22Rv1 (cell line): ENCODE data around the gene PRKD1.
A peak's percentile ranks its signal among the peaks of the same experiment; 100 is the strongest.

Experiments used
- H3K27ac ChIP-seq: fragments of 450-650 bp; 2 replicates; pipeline ENCODE4 v1.5.1; 2017
- ZFX ChIP-seq: fragments of 450-650 bp; IDR thresholded peaks from 2 replicates; pipeline ENCODE4 v1.6.1; 2017; ENCODE audit warnings: antibody characterized with exemption, borderline replicate concordance
- TF ChIP-seq, protein P1 (sequence below): fragments of 450-650 bp; IDR thresholded peaks from 2 replicates; pipeline ENCODE4 v1.5.1; 2017; ENCODE audit warnings: mild to moderate bottlenecking

The PRKD1 gene

DNA sequence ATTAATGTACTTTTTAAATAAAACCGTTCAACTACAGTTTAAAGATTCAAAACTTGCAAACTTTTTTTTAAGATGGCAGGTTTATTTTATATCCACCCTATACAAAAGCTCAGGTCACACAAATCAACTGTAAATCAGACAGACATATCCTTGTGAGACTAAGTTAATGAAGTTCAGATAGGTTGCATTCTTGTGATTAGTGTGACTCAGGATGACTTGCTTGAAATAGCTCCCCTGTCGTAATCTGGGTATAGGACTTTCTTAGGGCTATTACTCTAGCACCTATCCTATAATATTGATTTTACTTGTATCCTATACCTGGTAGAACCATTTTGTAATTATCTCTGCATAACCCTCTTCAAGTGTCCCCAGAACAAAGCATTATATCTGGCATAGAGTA lies 9.5 kb upstream of the PRKD1 start:
- no peak overlapping the region for H3K27ac ChIP-seq
- TF ChIP-seq, protein P1, sequence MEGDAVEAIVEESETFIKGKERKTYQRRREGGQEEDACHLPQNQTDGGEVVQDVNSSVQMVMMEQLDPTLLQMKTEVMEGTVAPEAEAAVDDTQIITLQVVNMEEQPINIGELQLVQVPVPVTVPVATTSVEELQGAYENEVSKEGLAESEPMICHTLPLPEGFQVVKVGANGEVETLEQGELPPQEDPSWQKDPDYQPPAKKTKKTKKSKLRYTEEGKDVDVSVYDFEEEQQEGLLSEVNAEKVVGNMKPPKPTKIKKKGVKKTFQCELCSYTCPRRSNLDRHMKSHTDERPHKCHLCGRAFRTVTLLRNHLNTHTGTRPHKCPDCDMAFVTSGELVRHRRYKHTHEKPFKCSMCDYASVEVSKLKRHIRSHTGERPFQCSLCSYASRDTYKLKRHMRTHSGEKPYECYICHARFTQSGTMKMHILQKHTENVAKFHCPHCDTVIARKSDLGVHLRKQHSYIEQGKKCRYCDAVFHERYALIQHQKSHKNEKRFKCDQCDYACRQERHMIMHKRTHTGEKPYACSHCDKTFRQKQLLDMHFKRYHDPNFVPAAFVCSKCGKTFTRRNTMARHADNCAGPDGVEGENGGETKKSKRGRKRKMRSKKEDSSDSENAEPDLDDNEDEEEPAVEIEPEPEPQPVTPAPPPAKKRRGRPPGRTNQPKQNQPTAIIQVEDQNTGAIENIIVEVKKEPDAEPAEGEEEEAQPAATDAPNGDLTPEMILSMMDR = no peak
- TF ChIP-seq ZFX = no peak

DNA sequence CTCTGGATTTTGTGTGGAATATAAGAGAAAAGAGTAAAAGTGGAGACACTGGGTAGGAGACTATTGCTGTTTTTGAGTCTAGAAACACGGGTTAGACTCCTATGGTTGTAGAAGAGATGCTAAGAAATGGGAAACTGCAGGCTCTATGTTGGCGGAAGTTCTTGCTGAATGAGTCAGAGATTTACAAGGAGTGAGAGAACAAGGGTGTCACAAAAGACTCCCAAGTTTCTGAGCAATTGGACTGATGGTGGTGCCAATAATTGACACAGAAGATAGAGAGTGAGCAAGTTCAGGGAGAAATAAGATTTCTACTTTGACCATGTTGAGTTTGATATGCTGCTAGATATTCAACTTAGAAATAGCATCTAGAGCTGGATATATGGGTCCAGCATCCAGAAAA lies 2.6 kb upstream of the PRKD1 start:
- TF ChIP-seq ZFX = no peak
- TF ChIP-seq, protein P1 = no peak
- no peak overlapping the region for H3K27ac ChIP-seq

DNA sequence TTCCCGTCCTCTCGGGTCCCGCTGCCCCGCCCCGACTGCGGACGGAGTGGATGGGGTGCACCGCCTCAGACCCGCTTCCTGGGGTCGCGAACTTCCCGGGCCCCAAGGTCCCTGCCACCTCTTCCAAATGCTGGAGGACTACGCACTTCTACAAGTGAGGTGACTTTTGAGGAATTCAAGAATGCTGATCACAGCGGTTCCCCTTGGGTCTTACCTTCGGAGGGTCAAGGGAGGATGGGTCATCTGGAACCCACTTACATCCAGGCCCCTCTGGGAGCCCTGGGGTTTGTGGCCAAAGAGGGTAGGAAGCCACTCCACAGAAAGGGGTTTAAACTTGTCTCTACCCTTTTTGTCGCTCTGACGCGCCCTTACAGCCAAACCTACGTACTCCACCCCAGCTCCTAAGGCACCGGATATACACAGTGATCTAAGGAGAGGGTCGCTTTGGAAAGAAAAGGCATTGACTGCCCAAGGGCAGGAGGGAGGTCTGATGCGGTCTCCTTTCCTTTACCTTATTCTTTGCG lies 532 bp upstream of the PRKD1 start:
- TF ChIP-seq ZFX = no peak
- TF ChIP-seq, protein P1 = no peak
- H3K27ac ChIP-seq = no peak overlapping the region

DNA sequence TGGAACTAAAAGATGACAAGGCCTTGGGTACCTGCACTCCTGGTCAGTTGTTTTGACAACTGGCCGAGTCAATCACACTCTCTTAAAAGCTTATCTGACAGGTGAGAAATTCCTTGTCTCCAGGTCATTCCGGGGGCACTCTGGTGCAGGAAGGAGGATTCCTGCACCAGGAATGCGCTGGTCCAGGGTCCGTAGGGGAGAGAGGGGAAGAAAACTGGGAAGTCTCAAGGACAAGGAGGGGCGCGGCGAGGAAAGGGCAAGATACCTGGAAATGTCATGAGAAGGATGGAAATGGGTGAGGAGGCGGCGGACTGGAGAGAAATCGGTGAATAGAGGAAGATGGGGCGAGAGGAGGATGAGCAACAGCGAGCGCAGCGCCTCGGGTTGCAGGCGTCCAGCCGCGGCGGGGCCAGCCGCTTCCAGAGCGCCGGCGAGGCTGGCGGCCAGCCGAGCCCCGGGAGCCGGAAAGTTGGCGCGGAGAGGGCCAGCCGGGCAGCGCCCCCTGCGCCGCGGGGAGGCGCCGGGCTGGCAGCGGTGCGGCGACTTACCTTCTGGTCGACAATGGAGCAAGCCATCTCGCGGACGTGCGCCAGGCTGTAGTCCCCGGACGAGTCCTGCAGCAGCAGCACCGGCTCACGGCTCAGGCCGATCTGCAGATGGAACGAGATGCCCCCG lies 809 bp downstream of the PRKD1 start:
- H3K27ac ChIP-seq = peak overlapping the region; percentile 52
- no peak for TF ChIP-seq ZFX
- TF ChIP-seq, protein P1 = peak; percentile 59

DNA sequence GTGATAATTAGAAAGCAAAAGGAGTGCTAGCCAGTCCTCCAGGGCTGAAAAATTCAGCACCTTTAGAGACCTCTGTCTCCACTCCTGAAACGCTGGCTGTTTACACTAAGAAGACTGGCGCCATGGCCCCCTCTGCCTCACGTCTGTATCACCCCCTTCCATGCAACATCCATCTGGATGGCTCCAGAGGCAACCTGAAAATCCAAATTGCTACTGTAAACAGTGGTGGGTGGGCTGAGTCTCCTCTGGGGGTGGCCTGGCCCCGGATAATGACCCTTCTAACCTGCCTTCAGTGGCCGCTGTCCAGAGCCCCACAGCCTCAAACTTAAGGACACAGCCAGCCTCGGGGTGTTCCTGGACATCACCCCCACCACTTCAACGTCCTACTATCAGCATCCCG lies 1.4 kb downstream of the PRKD1 start:
- no peak for TF ChIP-seq ZFX
- TF ChIP-seq, protein P1 = no peak
- no peak overlapping the region for H3K27ac ChIP-seq

DNA sequence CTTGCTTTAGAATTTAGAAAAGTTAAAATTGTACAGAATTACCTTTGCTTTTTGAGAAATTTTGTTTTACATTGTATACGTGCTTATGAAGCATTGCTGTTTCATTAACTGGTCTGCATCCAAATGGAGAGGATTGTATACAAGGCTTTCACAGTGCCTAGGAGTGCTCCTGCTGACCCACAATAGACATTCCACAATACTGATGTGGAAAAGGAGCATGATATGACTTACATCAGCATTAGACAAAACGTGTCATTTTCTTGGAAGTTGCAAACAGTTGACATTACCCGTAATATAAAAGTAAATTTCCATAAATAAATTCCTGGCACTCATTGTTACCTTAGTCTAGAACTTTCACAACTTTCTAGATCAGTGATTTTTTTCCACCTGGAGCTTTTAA lies 1.9 kb downstream of the PRKD1 start:
- no peak overlapping the region for H3K27ac ChIP-seq
- TF ChIP-seq ZFX = no peak
- TF ChIP-seq, protein P1 = no peak

DNA sequence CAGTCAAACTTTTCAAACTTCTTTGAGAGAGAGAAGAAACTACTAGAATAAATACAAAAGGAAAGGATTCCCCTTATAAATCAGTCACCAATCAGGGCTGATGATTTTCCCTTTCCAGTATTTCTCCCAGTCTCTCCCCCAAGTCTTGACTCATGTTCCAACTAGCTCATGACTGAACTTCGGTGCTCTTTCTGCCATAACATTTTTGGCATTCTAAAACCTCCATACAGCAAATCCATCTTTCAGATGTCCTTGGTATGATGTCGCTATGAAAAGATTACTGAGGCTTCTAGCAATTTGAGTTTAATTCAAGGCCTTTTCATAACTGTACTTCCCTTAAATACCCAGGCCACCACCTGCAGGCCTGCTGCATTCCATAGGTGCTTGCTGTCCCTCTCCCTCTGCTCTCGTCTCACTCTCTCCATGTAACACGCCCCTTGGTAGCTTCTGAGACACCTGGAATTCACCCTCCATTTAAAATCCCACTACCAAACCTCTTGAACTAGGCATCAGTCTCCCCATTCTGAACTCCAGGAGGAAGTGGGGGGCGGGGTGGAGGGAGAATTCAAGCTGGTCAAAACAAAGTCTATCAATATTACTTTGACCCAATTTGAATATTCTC lies 2.4 kb downstream of the PRKD1 start:
- H3K27ac ChIP-seq = no peak overlapping the region
- TF ChIP-seq ZFX = no peak
